ENCODE measurements around the gene CSN1S1. TPM values are rescaled to one million over a fixed set of nuclear protein-coding genes. Genes with fewer than 3 reads are reported as not detected.

Gene CSN1S1, protein sequence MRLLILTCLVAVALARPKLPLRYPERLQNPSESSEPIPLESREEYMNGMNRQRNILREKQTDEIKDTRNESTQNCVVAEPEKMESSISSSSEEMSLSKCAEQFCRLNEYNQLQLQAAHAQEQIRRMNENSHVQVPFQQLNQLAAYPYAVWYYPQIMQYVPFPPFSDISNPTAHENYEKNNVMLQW
- total RNA-seq, result not detected in 2 replicates

DNA sequence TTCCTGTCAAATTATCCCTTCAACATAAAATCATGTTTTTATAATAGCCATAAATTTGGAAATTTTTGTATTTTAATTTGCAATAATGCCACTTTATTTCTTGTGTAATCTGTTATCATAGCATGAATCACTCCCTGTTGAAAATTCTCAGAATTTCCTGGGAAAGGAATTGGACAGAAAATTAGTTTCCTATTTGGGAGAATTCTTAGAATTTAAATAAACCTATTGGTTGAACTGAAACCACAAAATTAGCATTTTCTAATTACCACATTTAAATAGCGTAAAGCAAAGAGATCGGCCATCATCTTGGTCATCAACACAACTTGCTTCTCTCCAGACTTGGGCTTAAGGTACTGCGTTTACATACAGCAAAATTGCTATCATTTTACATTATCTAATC, at the start of gene CSN1S1:
TSS of gene CSN1S1 (plus strand) at position 301 of the 400 bp plus-strand sequence. CDS start 1,488 bp downstream, outside the sequence.

DNA sequence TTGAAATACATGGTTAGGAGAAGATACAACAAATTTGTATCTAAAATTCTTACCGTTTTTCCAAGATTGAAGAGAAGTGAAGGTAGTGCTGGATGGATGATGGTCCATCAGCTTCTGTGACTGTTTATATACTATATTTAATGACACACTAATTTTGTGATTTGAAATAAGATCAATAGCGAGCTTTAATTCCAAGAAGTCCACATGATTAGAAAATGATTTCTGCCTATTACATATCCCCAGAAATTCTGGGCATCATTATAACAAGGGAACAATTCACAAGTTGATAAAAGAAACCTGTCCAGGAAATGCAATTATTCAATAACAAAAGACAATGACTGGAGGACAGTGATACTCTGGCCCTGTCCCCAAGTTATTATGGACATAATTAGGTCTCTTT, 34.8 kb downstream of the CSN1S1 start, which contains the start of gene CSN2:
TSS of gene CSN2 (minus strand) at position 101 of the 400 bp plus-strand sequence. CDS start 4,733 bp downstream, outside the sequence.

DNA sequence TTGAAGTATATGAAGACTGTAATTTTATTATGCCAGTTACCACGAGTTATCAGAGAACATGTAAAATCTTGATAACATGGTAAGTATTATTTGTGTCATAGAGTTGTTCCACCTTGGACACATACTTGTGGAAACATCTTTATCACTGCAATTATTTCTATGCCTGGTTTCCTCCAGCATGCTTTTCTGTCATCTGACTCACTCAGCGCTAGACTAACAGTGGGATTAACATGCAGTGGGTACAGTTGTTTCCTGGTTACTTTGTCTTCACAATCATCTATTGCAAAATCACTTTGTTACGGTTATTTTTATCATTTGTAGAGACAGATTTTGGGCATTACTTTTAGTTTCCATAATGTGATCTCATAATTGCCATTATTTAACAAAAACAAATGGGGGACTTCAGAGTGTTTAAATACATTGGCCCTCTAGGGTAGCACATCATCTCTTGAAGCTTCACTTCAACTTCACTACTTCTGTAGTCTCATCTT, 64.7 kb downstream of the CSN1S1 start, which contains the start of gene STATH:
TSS of gene STATH (plus strand) at position 441 of the 491 bp plus-strand sequence. CDS start 2,472 bp downstream, outside the sequence.

Other genes with a start within 250 kb of the CSN1S1 start
- gene SULT1B1, start 170.4 kb upstream of the CSN1S1 start, total RNA-seq, result 0.05 and 0.28 TPM in 2 replicates
- 0.51 and 2.8 TPM in 2 replicates for gene SULT1E1, start 70.9 kb upstream of the CSN1S1 start, total RNA-seq
- not detected in 2 replicates for gene CSN2, start 34.7 kb downstream of the CSN1S1 start, total RNA-seq
- not detected in 2 replicates for gene STATH, start 64.9 kb downstream of the CSN1S1 start, total RNA-seq
- gene HTN3, start 97.4 kb downstream of the CSN1S1 start, total RNA-seq, result not detected in 2 replicates
- not detected in 2 replicates for gene HTN1, start 119.4 kb downstream of the CSN1S1 start, total RNA-seq
- gene PRR27, start 223.2 kb downstream of the CSN1S1 start, total RNA-seq, result not detected in 2 replicates

Measured in airway epithelial cell (primary cell).